OCI-LY3 (cell line): Measurements from ENCODE around the gene TNC.

ENCODE experiments used
- H2AFZ ChIP-seq: fragments of 200-600, 300-600 bp; shearing (Covaris generic); 2 replicates; pipeline ENCODE4 v1.6.0; 2014; ENCODE audit warnings: antibody characterized with exemption, low read depth, low read length
- H3K27ac ChIP-seq: fragments of 200-600, 300-600 bp; sonication (generic); 2 replicates; pipeline ENCODE4 v1.5.1; 2014; ENCODE audit warnings: mild to moderate bottlenecking, low read length, moderate library complexity, mixed read lengths
- H3K27me3 ChIP-seq: fragments of 200-600, 300-600 bp; sonication (generic); 2 replicates; pipeline ENCODE4 v1.6.1; 2014; ENCODE audit warnings: low read depth, low read length, mixed read lengths
- H3K36me3 ChIP-seq: fragments of 200-600, 300-600 bp; sonication (generic); replicated peaks from 2 replicates; pipeline ENCODE3; 2014; ENCODE audit warnings: low read depth, low read length, mixed read lengths
- H3K4me1 ChIP-seq: fragments of 300-600, 200-600 bp; sonication (generic); 2 replicates; pipeline ENCODE4 v1.6.1; 2014; ENCODE audit warnings: low read length, mixed read lengths
- H3K4me2 ChIP-seq: fragments of 200-600, 300-600 bp; sonication (generic); 2 replicates; pipeline ENCODE4 v1.6.1; 2014; ENCODE audit warnings: low read length, mixed read lengths
- H3K4me3 ChIP-seq: fragments of 300-600, 200-600 bp; sonication (generic); 2 replicates; pipeline ENCODE4 v1.5.1; 2014; ENCODE audit warnings: antibody characterized with exemption, mild to moderate bottlenecking, low read length, moderate library complexity
- H3K79me2 ChIP-seq: fragments of 300-600, 200-600 bp; shearing (Covaris generic); 2 replicates; pipeline ENCODE4 v1.6.1; 2014; ENCODE audit warnings: mild to moderate bottlenecking, low read length, mixed read lengths
- H3K9ac ChIP-seq: fragments of 300-600, 200-600 bp; shearing (Covaris generic); 2 replicates; pipeline ENCODE4 v1.6.0; 2014; ENCODE audit warnings: mild to moderate bottlenecking, low read length, moderate library complexity
- H3K9me3 ChIP-seq: fragments of 200-600, 300-600 bp; shearing (Covaris generic); 2 replicates; pipeline ENCODE4 v1.6.1; 2014; ENCODE audit warnings: low read length, mixed read lengths; ENCODE audit not compliant: insufficient read depth
- H4K20me1 ChIP-seq: fragments of 200-600, 300-600 bp; sonication (generic); 2 replicates; pipeline ENCODE4 v1.6.1; 2016; ENCODE audit warnings: low read length, mixed read lengths; ENCODE audit not compliant: insufficient read depth
- CTCF ChIP-seq: fragments of 200-600, 300-600 bp; sonication (generic); IDR thresholded peaks from 2 replicates; pipeline ENCODE4 v1.5.1; 2014; ENCODE audit warnings: antibody characterized with exemption, low read length, low read depth
- EZH2phosphoT487 ChIP-seq: fragments of 200-600 bp; shearing (Covaris generic); IDR thresholded peaks from 2 replicates; pipeline ENCODE4 v1.6.1; 2018; ENCODE audit warnings: antibody characterized with exemption, mixed run types, low read depth

TNC gene

GRCh38 chr9:115030006-115030405 is 88.0 kb downstream of the TNC start:
- no peaks in the 10 kb centered on the region for H3K9me3 ChIP-seq
- H2AFZ ChIP-seq: no peak overlapping the region
- H3K4me3 ChIP-seq: no peak overlapping the region
- no peak overlapping the region for H3K27ac ChIP-seq
- TF ChIP-seq CTCF (no peak), EZH2phosphoT487 (no peak)
- H4K20me1 ChIP-seq: no peaks in the 10 kb centered on the region; the same call in 1 of the 2 replicates
- no peaks in the 10 kb centered on the region for H3K4me1 ChIP-seq
- no peaks in the 10 kb centered on the region for H3K79me2 ChIP-seq
- H3K9ac ChIP-seq: no peak overlapping the region
- H3K4me2 ChIP-seq: no peak overlapping the region
- peaks cover 86% of the 10 kb centered on the region for H3K27me3 ChIP-seq
- H3K36me3 ChIP-seq: no peaks in the 10 kb centered on the region

- H3K27me3 ChIP-seq: peaks cover 79% of the 10 kb centered on the region
- H3K4me3 ChIP-seq: no peak overlapping the region
- no peak overlapping the region for H3K4me2 ChIP-seq
- TF ChIP-seq EZH2phosphoT487: no peak
- no peak for TF ChIP-seq CTCF
- H3K36me3 ChIP-seq: no peaks in the 10 kb centered on the region
- no peaks in the 10 kb centered on the region for H3K9me3 ChIP-seq
- no peak overlapping the region for H3K27ac ChIP-seq
- H3K9ac ChIP-seq: no peak overlapping the region
- H3K4me1 ChIP-seq: no peaks in the 10 kb centered on the region
- H3K79me2 ChIP-seq: no peaks in the 10 kb centered on the region
- H2AFZ ChIP-seq: no peak overlapping the region
- no peaks in the 10 kb centered on the region for H4K20me1 ChIP-seq
These were observed 92.2 kb downstream of the TNC start for GRCh38 chr9:115025721-115026120.

- Histone ChIP-seq H3K9me3 (no peaks in the 10 kb centered on the region), H3K9ac (no peak overlapping the region), H3K4me2 (no peak overlapping the region), H3K4me3 (no peak overlapping the region), H4K20me1 (no peaks in the 10 kb centered on the region), H3K27me3 (peaks cover 72% of the 10 kb centered on the region), H3K27ac (no peak overlapping the region), H3K4me1 (no peaks in the 10 kb centered on the region), H3K36me3 (no peaks in the 10 kb centered on the region), H2AFZ (no peak overlapping the region), H3K79me2 (no peaks in the 10 kb centered on the region)
- TF ChIP-seq CTCF (no peak), EZH2phosphoT487 (no peak)
These were observed 92.9 kb downstream of the TNC start for GRCh38 chr9:115024925-115025535.

GRCh38 chr9:115022760-115023434 is 95.1 kb downstream of the TNC start:
- Histone ChIP-seq H3K9me3 (no peaks in the 10 kb centered on the region), H3K4me3 (no peak overlapping the region), H3K79me2 (no peaks in the 10 kb centered on the region), H3K36me3 (no peaks in the 10 kb centered on the region), H3K27me3 (peaks cover 63% of the 10 kb centered on the region), H3K27ac (no peak overlapping the region), H3K4me2 (no peak overlapping the region), H3K9ac (no peak overlapping the region), H4K20me1 (no peaks in the 10 kb centered on the region), H2AFZ (no peak overlapping the region), H3K4me1 (no peaks in the 10 kb centered on the region)
- TF ChIP-seq CTCF (no peak), EZH2phosphoT487 (no peak)
